ENCODE data around the gene EDDM3A. TPM values are rescaled to one million over a fixed set of nuclear protein-coding genes. Genes with fewer than 3 reads are reported as not detected.

The EDDM3A gene
- polyA plus RNA-seq, 1 donor from 2014 or later: not detected

GRCh38 chr14:20768593-20768892 is 22.9 kb downstream of the EDDM3A start:
- H3K9ac ChIP-seq (ENCODE audit: low read length): no peak overlapping the region

GRCh38 chr14:20769421-20769820 is 23.7 kb downstream of the EDDM3A start:
- Histone ChIP-seq H3K4me2 (ENCODE audit: low read length) (no peak overlapping the region), H3K79me2 (replicated peaks; ENCODE audit: insufficient read depth, low read length) (no peaks in the 10 kb centered on the region), H3K36me3 (ENCODE audit: insufficient read depth, low read length) (no peaks in the 10 kb centered on the region), H3K27ac (ENCODE audit: low read length) (no peak overlapping the region), H3F3A (ENCODE audit: insufficient read depth, low read length, poor library complexity, severe bottlenecking) (no peaks in the 10 kb centered on the region), H2AFZ (ENCODE audit: low read depth, low read length) (no peak overlapping the region), H3K9ac (ENCODE audit: low read length) (no peak overlapping the region), H3K4me3 (ENCODE audit: low read length) (no peak overlapping the region), H3K9me3 (ENCODE audit: low read length) (no peaks in the 10 kb centered on the region), H4K20me1 (ENCODE audit: insufficient read depth) (no peaks in the 10 kb centered on the region), H3K27me3 (ENCODE audit: insufficient read depth, low read depth, low read length) (no peaks in the 10 kb centered on the region), H3K9me2 (ENCODE audit: insufficient read depth, low read length) (no peaks in the 10 kb centered on the region)
- TF ChIP-seq EZH2 (IDR thresholded peaks at IDR 0.05; ENCODE audit: borderline replicate concordance, insufficient read depth, low read length, poor library complexity, severe bottlenecking) (no peak), TAF1 (IDR thresholded peaks at IDR 0.05; ENCODE audit: low read depth) (no peak), EP300 (conservative IDR thresholded peaks at IDR 0.05; ENCODE audit: poor library complexity, severe bottlenecking) (no peak), CTCF (IDR thresholded peaks at IDR 0.05; ENCODE audit: poor library complexity, severe bottlenecking) (no peak), RAD21 (conservative IDR thresholded peaks at IDR 0.05) (no peak), SMC3 (conservative IDR thresholded peaks at IDR 0.05; ENCODE audit: poor library complexity) (no peak), MXI1 (conservative IDR thresholded peaks at IDR 0.05; ENCODE audit: poor library complexity, severe bottlenecking) (no peak), POLR2AphosphoS5 (IDR thresholded peaks at IDR 0.05) (no peak)
- TF ChIP-seq, protein P1, sequence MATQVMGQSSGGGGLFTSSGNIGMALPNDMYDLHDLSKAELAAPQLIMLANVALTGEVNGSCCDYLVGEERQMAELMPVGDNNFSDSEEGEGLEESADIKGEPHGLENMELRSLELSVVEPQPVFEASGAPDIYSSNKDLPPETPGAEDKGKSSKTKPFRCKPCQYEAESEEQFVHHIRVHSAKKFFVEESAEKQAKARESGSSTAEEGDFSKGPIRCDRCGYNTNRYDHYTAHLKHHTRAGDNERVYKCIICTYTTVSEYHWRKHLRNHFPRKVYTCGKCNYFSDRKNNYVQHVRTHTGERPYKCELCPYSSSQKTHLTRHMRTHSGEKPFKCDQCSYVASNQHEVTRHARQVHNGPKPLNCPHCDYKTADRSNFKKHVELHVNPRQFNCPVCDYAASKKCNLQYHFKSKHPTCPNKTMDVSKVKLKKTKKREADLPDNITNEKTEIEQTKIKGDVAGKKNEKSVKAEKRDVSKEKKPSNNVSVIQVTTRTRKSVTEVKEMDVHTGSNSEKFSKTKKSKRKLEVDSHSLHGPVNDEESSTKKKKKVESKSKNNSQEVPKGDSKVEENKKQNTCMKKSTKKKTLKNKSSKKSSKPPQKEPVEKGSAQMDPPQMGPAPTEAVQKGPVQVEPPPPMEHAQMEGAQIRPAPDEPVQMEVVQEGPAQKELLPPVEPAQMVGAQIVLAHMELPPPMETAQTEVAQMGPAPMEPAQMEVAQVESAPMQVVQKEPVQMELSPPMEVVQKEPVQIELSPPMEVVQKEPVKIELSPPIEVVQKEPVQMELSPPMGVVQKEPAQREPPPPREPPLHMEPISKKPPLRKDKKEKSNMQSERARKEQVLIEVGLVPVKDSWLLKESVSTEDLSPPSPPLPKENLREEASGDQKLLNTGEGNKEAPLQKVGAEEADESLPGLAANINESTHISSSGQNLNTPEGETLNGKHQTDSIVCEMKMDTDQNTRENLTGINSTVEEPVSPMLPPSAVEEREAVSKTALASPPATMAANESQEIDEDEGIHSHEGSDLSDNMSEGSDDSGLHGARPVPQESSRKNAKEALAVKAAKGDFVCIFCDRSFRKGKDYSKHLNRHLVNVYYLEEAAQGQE (IDR thresholded peaks at IDR 0.05; ENCODE audit: borderline replicate concordance): no peak

More at GRCh38 chr14:20768593-20768892, 22.9 kb downstream of the EDDM3A start:
- Histone ChIP-seq H3K27me3 (ENCODE audit: insufficient read depth, low read depth, low read length) (no peaks in the 10 kb centered on the region), H4K20me1 (ENCODE audit: insufficient read depth) (no peaks in the 10 kb centered on the region), H3K79me2 (replicated peaks; ENCODE audit: insufficient read depth, low read length) (no peaks in the 10 kb centered on the region), H3F3A (ENCODE audit: insufficient read depth, low read length, poor library complexity, severe bottlenecking) (no peaks in the 10 kb centered on the region), H3K9me3 (ENCODE audit: low read length) (no peaks in the 10 kb centered on the region), H3K36me3 (ENCODE audit: insufficient read depth, low read length) (no peaks in the 10 kb centered on the region), H3K4me2 (ENCODE audit: low read length) (no peak overlapping the region), H3K27ac (ENCODE audit: low read length) (no peak overlapping the region), H3K4me3 (ENCODE audit: low read length) (no peak overlapping the region), H3K9me2 (ENCODE audit: insufficient read depth, low read length) (no peaks in the 10 kb centered on the region), H2AFZ (ENCODE audit: low read depth, low read length) (no peak overlapping the region)
- TF ChIP-seq, protein P1 (IDR thresholded peaks at IDR 0.05; ENCODE audit: borderline replicate concordance): no peak
- TF ChIP-seq CTCF (IDR thresholded peaks at IDR 0.05; ENCODE audit: poor library complexity, severe bottlenecking) (no peak), POLR2AphosphoS5 (IDR thresholded peaks at IDR 0.05) (no peak), MXI1 (conservative IDR thresholded peaks at IDR 0.05; ENCODE audit: poor library complexity, severe bottlenecking) (no peak), RAD21 (conservative IDR thresholded peaks at IDR 0.05) (no peak), TAF1 (IDR thresholded peaks at IDR 0.05; ENCODE audit: low read depth) (no peak), EZH2 (IDR thresholded peaks at IDR 0.05; ENCODE audit: borderline replicate concordance, insufficient read depth, low read length, poor library complexity, severe bottlenecking) (no peak), EP300 (conservative IDR thresholded peaks at IDR 0.05; ENCODE audit: poor library complexity, severe bottlenecking) (no peak), SMC3 (conservative IDR thresholded peaks at IDR 0.05; ENCODE audit: poor library complexity) (no peak)
